ENCODE measurements around the gene OLFM1.

The OLFM1 gene

GRCh38 chr9:135106551-135107270 is 19.2 kb downstream of the OLFM1 start:
- Histone ChIP-seq H3K27me3 (ENCODE audit: control insufficient read depth, insufficient read depth, low read length) (no peaks in the 10 kb centered on the region), H3K4me2 (ENCODE audit: low read length) (no peak overlapping the region), H2AFZ (no peak overlapping the region), H3K4me1 (no peaks in the 10 kb centered on the region), H3K9me3 (ENCODE audit: control insufficient read depth, low read length) (no peaks in the 10 kb centered on the region), H3K9ac (no peak overlapping the region), H3K4me3 (ENCODE audit: low read depth, low read length) (no peak overlapping the region), H3K27ac (no peak overlapping the region), H3K36me3 (ENCODE audit: control insufficient read depth, insufficient read depth, low read length) (no peaks in the 10 kb centered on the region), H3K79me2 (no peaks in the 10 kb centered on the region)
- TF ChIP-seq CTCF (IDR thresholded peaks at IDR 0.05) = no peak

GRCh38 chr9:135107581-135108235 is 20.2 kb downstream of the OLFM1 start:
- Histone ChIP-seq H2AFZ (no peak overlapping the region), H3K9me3 (ENCODE audit: control insufficient read depth, low read length) (no peaks in the 10 kb centered on the region), H3K9ac (no peak overlapping the region), H3K4me3 (ENCODE audit: low read depth, low read length) (no peak overlapping the region), H3K79me2 (no peaks in the 10 kb centered on the region), H3K4me2 (ENCODE audit: low read length) (no peak overlapping the region), H3K4me1 (no peaks in the 10 kb centered on the region), H3K27me3 (ENCODE audit: control insufficient read depth, insufficient read depth, low read length) (no peaks in the 10 kb centered on the region), H3K36me3 (ENCODE audit: control insufficient read depth, insufficient read depth, low read length) (no peaks in the 10 kb centered on the region), H3K27ac (no peak overlapping the region)
- TF ChIP-seq CTCF (IDR thresholded peaks at IDR 0.05) = no peak

GRCh38 chr9:135108831-135109510 is 21.5 kb downstream of the OLFM1 start:
- H3K4me3 ChIP-seq (ENCODE audit: low read depth, low read length) = no peak overlapping the region
- H3K4me2 ChIP-seq (ENCODE audit: low read length) = no peak overlapping the region
- H3K9ac ChIP-seq = no peak overlapping the region
- H3K9me3 ChIP-seq (ENCODE audit: control insufficient read depth, low read length) = no peaks in the 10 kb centered on the region
- H2AFZ ChIP-seq = no peak overlapping the region
- no peaks in the 10 kb centered on the region for H3K79me2 ChIP-seq
- H3K27me3 ChIP-seq (ENCODE audit: control insufficient read depth, insufficient read depth, low read length) = no peaks in the 10 kb centered on the region
- no peak overlapping the region for H3K27ac ChIP-seq
- no peaks in the 10 kb centered on the region for H3K4me1 ChIP-seq
- no peak for TF ChIP-seq CTCF (IDR thresholded peaks at IDR 0.05)
- no peaks in the 10 kb centered on the region for H3K36me3 ChIP-seq (ENCODE audit: control insufficient read depth, insufficient read depth, low read length)

GRCh38 chr9:135109650-135110049 is 22.2 kb downstream of the OLFM1 start:
- H3K27ac ChIP-seq = no peak overlapping the region
- no peaks in the 10 kb centered on the region for H3K36me3 ChIP-seq (ENCODE audit: control insufficient read depth, insufficient read depth, low read length)
- H3K9ac ChIP-seq = no peak overlapping the region
- H3K9me3 ChIP-seq (ENCODE audit: control insufficient read depth, low read length) = no peaks in the 10 kb centered on the region
- H3K4me2 ChIP-seq (ENCODE audit: low read length) = no peak overlapping the region
- H3K4me3 ChIP-seq (ENCODE audit: low read depth, low read length) = no peak overlapping the region
- no peaks in the 10 kb centered on the region for H3K79me2 ChIP-seq
- H3K4me1 ChIP-seq = no peaks in the 10 kb centered on the region
- no peak overlapping the region for H2AFZ ChIP-seq
- TF ChIP-seq CTCF (IDR thresholded peaks at IDR 0.05) = no peak
- H3K27me3 ChIP-seq (ENCODE audit: control insufficient read depth, insufficient read depth, low read length) = no peaks in the 10 kb centered on the region
